Mesendoderm (in vitro differentiated cells): Measurements from ENCODE around the gene CDH23.

Experiments
- DNase-seq: peaks from one replicate; pipeline ENCODE4 v3.0.0; 2013
- H2AK5ac ChIP-seq: 2 replicates; pipeline ENCODE4 v1.6.1; 2013; ENCODE audit warnings: low read length, inconsistent platforms
- H2BK120ac ChIP-seq: 2 replicates; pipeline ENCODE4 v1.6.1; 2013; ENCODE audit warnings: low read depth, mild to moderate bottlenecking, low read length, moderate library complexity, mixed read lengths
- H2BK15ac ChIP-seq: replicated peaks from 2 replicates; pipeline ENCODE4 v1.6.1; 2013; ENCODE audit warnings: low read depth, mild to moderate bottlenecking, moderate library complexity
- H2BK5ac ChIP-seq: 2 replicates; pipeline ENCODE4 v1.6.1; 2013; ENCODE audit warnings: low read length, inconsistent platforms
- H3K18ac ChIP-seq: 2 replicates; pipeline ENCODE4 v1.6.1; 2013; ENCODE audit warnings: mild to moderate bottlenecking, low read length, mixed read lengths
- H3K23ac ChIP-seq: one replicate; pipeline ENCODE4 v1.6.1; 2013; ENCODE audit warnings: low read length
- H3K27ac ChIP-seq: 2 replicates; pipeline ENCODE4 v1.5.1; 2013; ENCODE audit warnings: low read depth, mild to moderate bottlenecking, inconsistent platforms, low read length, moderate library complexity
- H3K27me3 ChIP-seq: 2 replicates; pipeline ENCODE4 v1.6.1; 2013; ENCODE audit warnings: low read length, control low read depth, mild to moderate bottlenecking, inconsistent platforms; ENCODE audit not compliant: insufficient read depth, poor library complexity
- H3K36me3 ChIP-seq: 2 replicates; pipeline ENCODE4 v1.6.1; 2013; ENCODE audit warnings: low read length, inconsistent platforms; ENCODE audit not compliant: control insufficient read depth, insufficient read depth
- H3K4ac ChIP-seq: one replicate; pipeline ENCODE4 v1.6.1; 2013; ENCODE audit warnings: low read depth, mild to moderate bottlenecking, low read length, moderate library complexity
- H3K4me1 ChIP-seq: 2 replicates; pipeline ENCODE4 v1.6.1; 2013; ENCODE audit warnings: low read depth, low read length, inconsistent platforms; ENCODE audit not compliant: control insufficient read depth
- H3K4me2 ChIP-seq: 2 replicates; pipeline ENCODE4 v1.6.1; 2013; ENCODE audit warnings: low read length
- H3K4me3 ChIP-seq: 2 replicates; pipeline ENCODE4 v1.5.1; 2013; ENCODE audit warnings: mild to moderate bottlenecking, low read length
- H3K56ac ChIP-seq: one replicate; pipeline ENCODE4 v1.6.1; 2013; ENCODE audit warnings: low read length
- H3K79me1 ChIP-seq: 2 replicates; pipeline ENCODE4 v1.6.1; 2013; ENCODE audit warnings: low read length, inconsistent platforms
- H3K79me2 ChIP-seq: 2 replicates; pipeline ENCODE4 v1.6.1; 2013; ENCODE audit warnings: mild to moderate bottlenecking, low read length; ENCODE audit not compliant: control insufficient read depth, insufficient read depth
- H3K9ac ChIP-seq: 2 replicates; pipeline ENCODE4 v1.6.1; 2013; ENCODE audit warnings: low read length, inconsistent platforms
- H4K5ac ChIP-seq: one replicate; pipeline ENCODE4 v1.6.1; 2013; ENCODE audit warnings: low read length
- H4K8ac ChIP-seq: one replicate; pipeline ENCODE4 v1.6.1; 2013; ENCODE audit warnings: low read depth, mild to moderate bottlenecking, control low read depth, low read length, moderate library complexity
- WGBS: extraction: QIAGEN DNeasy Blood & Tissue Kit; methylation state at CpG from one replicate; pipeline ENCODE4 v1.1.7; 2013; ENCODE audit warnings: low lambda C conversion rate, missing lambda C conversion rate; ENCODE audit not compliant: insufficient coverage; ENCODE audit errors: extremely low coverage; 5-methylcytosine and 5-hydroxymethylcytosine counted together

The CDH23 gene

DNA sequence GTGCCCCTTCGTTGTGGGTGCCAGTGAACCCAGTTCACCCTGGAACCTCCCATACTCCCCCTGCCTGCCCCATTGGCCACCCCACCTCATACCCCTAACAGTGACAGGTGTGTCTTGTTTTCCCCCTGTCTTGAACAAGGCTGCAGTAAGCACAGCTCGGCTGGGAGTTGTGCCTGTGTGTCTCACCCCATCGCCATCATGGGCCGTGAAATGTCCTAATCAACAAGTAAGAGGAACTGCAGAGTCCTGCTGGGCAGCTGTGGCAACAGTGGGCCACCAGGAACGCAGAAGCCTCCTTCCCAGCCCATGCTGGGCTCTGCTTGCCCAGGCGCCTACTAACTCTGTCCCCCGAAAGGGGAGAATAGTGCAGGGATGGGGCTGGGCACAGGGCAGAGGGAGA lies 231.2 kb downstream of the CDH23 start:
- no peak for DNase-seq
- no peak overlapping the region for H4K8ac ChIP-seq
- no peak overlapping the region for H3K9ac ChIP-seq
- no peak overlapping the region for H2BK15ac ChIP-seq
- no peak overlapping the region for H3K4me3 ChIP-seq
- H3K27me3 ChIP-seq, result no peaks in the 10 kb centered on the region
- peaks cover 31% of the 10 kb centered on the region for H3K4me1 ChIP-seq
- no peak overlapping the region for H3K4me2 ChIP-seq
- no peak overlapping the region for H2BK5ac ChIP-seq
- no peaks in the 10 kb centered on the region for H3K79me2 ChIP-seq
- no peaks in the 10 kb centered on the region for H3K36me3 ChIP-seq
- H3K56ac ChIP-seq, result peak overlapping the region; percentile 56
- no peak overlapping the region for H3K18ac ChIP-seq
- peak overlapping the region; percentile 23 for H2AK5ac ChIP-seq
- H4K5ac ChIP-seq, result no peak overlapping the region
- no peak overlapping the region for H3K4ac ChIP-seq
- WGBS, result no CpG with 5 or more reads among the region's 7 CpGs
- peaks cover 1% of the 10 kb centered on the region for H3K79me1 ChIP-seq
- no peak overlapping the region for H3K23ac ChIP-seq
- no peak overlapping the region for H3K27ac ChIP-seq
- no peak overlapping the region for H2BK120ac ChIP-seq

DNA sequence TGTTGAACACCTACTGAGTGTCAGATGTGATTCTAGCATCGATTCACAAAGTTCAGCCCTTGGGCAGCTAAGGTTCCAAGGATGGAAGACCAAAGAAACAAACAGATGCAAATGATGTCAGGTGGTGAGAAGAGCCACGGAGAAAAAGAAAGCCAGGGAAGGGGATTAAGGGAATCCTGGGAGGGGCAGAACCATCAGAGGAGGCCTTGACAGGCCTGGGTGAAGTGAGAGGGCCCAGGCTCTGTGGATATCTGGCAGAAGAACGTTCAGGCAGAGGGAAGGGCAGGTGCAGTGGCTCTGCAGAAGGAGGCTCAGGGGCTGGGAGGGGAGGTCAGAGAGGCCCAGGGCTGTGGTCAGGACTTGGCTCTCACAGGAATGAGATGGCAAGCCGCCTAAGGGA lies 232.4 kb downstream of the CDH23 start:
- H3K27ac ChIP-seq, result no peak overlapping the region
- H4K8ac ChIP-seq, result no peak overlapping the region
- H3K4me2 ChIP-seq, result no peak overlapping the region
- H3K36me3 ChIP-seq, result no peaks in the 10 kb centered on the region
- H2BK120ac ChIP-seq, result no peak overlapping the region
- H3K79me1 ChIP-seq, result peaks cover 1% of the 10 kb centered on the region
- WGBS, result no CpG with 5 or more reads among the region's 4 CpGs
- H3K4me1 ChIP-seq, result peaks cover 32% of the 10 kb centered on the region
- H2BK15ac ChIP-seq, result no peak overlapping the region
- no peak for DNase-seq
- no peak overlapping the region for H4K5ac ChIP-seq
- peak overlapping the region; percentile 74 for H3K56ac ChIP-seq
- H3K23ac ChIP-seq, result no peak overlapping the region
- no peak overlapping the region for H3K4me3 ChIP-seq
- peak overlapping the region; percentile 14 for H2BK5ac ChIP-seq
- H3K18ac ChIP-seq, result no peak overlapping the region
- no peaks in the 10 kb centered on the region for H3K27me3 ChIP-seq
- H3K4ac ChIP-seq, result no peak overlapping the region
- H3K9ac ChIP-seq, result no peak overlapping the region
- no peaks in the 10 kb centered on the region for H3K79me2 ChIP-seq
- H2AK5ac ChIP-seq, result peak overlapping the region; percentile 90

DNA sequence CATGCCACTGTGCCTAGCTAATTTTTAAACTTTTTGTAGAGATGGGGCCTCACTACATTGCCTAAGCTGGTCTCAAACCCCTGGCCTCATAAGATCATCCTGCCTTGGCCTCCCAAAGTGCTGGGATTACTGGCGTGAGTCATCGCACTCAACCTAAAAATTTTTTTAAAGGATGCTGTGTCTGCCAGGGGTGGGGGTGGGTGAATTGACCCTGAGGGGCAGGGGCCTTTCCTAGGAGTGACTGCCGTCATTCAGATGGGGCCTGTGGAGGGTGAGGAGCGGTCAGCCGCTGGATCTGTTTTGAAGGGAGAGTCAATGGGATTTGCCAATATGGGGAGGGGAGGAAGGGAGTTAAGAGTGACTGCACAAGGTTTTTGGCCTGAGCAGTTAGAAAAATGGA lies 233.4 kb downstream of the CDH23 start:
- peak overlapping the region; percentile 81 for H2AK5ac ChIP-seq
- no peak overlapping the region for H3K9ac ChIP-seq
- H3K27ac ChIP-seq, result no peak overlapping the region
- H3K23ac ChIP-seq, result peak overlapping the region; percentile 29
- no peak overlapping the region for H4K5ac ChIP-seq
- WGBS, result no CpG with 5 or more reads among the region's 5 CpGs
- H2BK15ac ChIP-seq, result no peak overlapping the region
- no peak for DNase-seq
- H3K79me2 ChIP-seq, result no peaks in the 10 kb centered on the region
- H2BK120ac ChIP-seq, result no peak overlapping the region
- peak overlapping the region; percentile 58 for H3K4ac ChIP-seq
- H3K4me2 ChIP-seq, result no peak overlapping the region
- H3K79me1 ChIP-seq, result peaks cover 1% of the 10 kb centered on the region
- H3K27me3 ChIP-seq, result no peaks in the 10 kb centered on the region
- peak overlapping the region; percentile 77 for H2BK5ac ChIP-seq
- H3K56ac ChIP-seq, result peak overlapping the region; percentile 54
- H3K18ac ChIP-seq, result peak overlapping the region; percentile 19
- peaks cover 38% of the 10 kb centered on the region for H3K4me1 ChIP-seq
- H3K36me3 ChIP-seq, result no peaks in the 10 kb centered on the region
- no peak overlapping the region for H3K4me3 ChIP-seq
- H4K8ac ChIP-seq, result no peak overlapping the region

DNA sequence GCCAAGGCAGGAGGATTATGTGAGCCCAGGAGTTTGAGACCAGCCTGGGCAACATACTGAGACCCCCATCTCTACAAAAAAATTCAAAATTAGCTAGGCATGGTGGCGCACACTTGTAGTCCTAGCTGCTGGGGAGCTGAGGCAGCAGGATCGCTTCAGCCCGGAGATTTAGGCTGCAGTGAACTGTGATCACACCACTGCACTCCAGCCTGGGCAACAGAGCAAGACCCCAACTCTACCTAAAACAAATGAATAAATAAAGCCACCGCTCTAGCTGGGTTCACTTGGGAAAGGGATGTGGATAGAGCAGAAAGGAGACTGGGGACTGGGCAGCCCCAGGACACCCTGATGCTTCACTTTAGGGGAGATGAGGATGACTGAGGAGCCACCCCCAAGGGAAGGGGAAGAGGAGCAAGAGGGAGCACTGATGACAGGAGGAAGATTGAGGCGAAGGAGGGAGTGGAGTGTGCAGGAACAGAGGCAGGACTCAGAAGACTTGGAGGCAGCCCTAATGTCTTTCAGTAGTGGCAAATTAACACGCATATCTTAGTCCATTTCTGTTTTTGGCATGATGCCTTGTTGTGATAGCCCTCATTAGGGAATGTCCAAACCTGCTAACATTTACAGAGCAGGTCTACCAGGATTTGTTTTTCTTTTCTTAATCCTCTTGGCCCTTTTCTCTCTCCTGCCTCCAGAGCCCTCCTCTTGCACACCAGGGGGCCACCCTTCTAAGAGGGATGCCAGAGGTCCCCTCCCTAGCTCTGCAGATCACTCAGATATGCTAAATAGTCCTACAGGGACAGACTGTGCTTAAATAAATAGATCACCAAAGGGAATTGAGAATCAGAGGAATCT lies 234.5 kb downstream of the CDH23 start:
- DNase-seq, result peak; percentile 90
- Histone ChIP-seq H2BK120ac (no peak overlapping the region), H3K4me1 (peaks cover 41% of the 10 kb centered on the region), H2BK5ac (peak overlapping the region; percentile 52), H3K23ac (no peak overlapping the region), H3K4me2 (no peak overlapping the region), H3K4me3 (no peak overlapping the region), H2AK5ac (no peak overlapping the region), H2BK15ac (no peak overlapping the region), H3K79me2 (no peaks in the 10 kb centered on the region), H3K79me1 (peaks cover 1% of the 10 kb centered on the region), H3K18ac (peak overlapping the region; percentile 3), H3K27me3 (no peaks in the 10 kb centered on the region), H3K56ac (peak overlapping the region; percentile 54), H3K36me3 (no peaks in the 10 kb centered on the region), H3K4ac (no peak overlapping the region), H4K5ac (no peak overlapping the region), H3K27ac (peak overlapping the region; percentile 46), H4K8ac (no peak overlapping the region), H3K9ac (no peak overlapping the region)
- no CpG with 5 or more reads among the region's 6 CpGs for WGBS

DNA sequence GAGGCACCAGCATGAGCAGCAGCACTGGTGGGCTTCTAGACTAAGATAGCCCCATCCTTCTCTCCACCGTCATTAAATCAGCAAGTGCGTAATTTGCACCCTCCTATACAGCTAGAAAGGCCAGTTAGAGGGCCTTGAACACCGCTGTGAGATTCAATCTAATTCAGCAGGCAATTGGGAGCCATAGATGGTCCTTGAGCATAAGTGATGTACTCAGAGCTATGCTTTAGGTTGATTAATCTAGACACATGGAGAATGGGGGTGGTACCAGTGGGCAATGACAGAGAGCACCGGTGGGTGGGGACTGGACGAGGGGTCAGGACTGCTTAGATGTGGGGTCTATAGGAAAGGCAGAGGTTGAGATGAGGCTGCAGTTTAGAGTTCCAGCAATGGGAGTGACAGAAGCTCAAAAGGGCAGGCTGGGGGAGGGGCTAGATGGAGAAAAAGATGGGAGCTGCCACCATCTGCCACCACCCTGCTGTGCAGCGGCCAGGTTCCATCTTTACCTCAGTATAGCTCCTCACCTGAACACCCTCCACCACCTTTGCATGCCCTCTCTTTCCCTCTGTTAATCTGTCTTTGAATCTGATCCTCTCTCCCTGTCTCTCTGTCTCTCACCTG lies 235.6 kb downstream of the CDH23 start:
- no peak overlapping the region for H3K9ac ChIP-seq
- no peak overlapping the region for H3K23ac ChIP-seq
- no peak overlapping the region for H3K4me3 ChIP-seq
- H3K36me3 ChIP-seq, result no peaks in the 10 kb centered on the region
- H4K8ac ChIP-seq, result no peak overlapping the region
- WGBS, result no CpG with 5 or more reads among the region's 6 CpGs
- no peak for DNase-seq
- H2BK120ac ChIP-seq, result no peak overlapping the region
- peak overlapping the region; percentile 30 for H3K56ac ChIP-seq
- H2BK5ac ChIP-seq, result peak overlapping the region; percentile 77
- peak overlapping the region; percentile 25 for H3K4ac ChIP-seq
- H3K79me2 ChIP-seq, result no peaks in the 10 kb centered on the region
- H3K27ac ChIP-seq, result no peak overlapping the region
- H3K79me1 ChIP-seq, result peaks cover 1% of the 10 kb centered on the region
- peak overlapping the region; percentile 94 for H2AK5ac ChIP-seq
- peak overlapping the region; percentile 13 for H3K18ac ChIP-seq
- no peak overlapping the region for H4K5ac ChIP-seq
- no peak overlapping the region for H3K4me2 ChIP-seq
- no peak overlapping the region for H2BK15ac ChIP-seq
- H3K27me3 ChIP-seq, result no peaks in the 10 kb centered on the region
- H3K4me1 ChIP-seq, result peaks cover 41% of the 10 kb centered on the region
